Vagina (tissue), 2 donors: ENCODE data around the gene WDR74. TPM values are rescaled to one million over a fixed set of nuclear protein-coding genes. Genes with fewer than 3 reads are reported as not detected.

Experiments used
- DNase-seq, 2 donors: peaks; one replicate each; pipeline ENCODE4 v3.0.0-alpha.2; 2017; ENCODE audit errors: extremely low spot score in 2 of 2
- H3K27ac ChIP-seq: fragments of 200-600 bp; sonication (generic); one replicate; pipeline ENCODE4 v1.5.1; 2019
- H3K27me3 ChIP-seq: fragments of 200-600 bp; sonication (generic); one replicate; pipeline ENCODE4 v1.5.1; 2019
- H3K36me3 ChIP-seq, 2 donors: fragments of 200-600 bp; sonication (generic); one replicate each; pipeline ENCODE4 v1.5.1; 2017 to 2019
- H3K4me1 ChIP-seq: fragments of 200-600 bp; sonication (generic); one replicate; pipeline ENCODE4 v1.5.1; 2019
- H3K4me3 ChIP-seq, 2 donors: fragments of 200-600 bp; sonication (generic); 1 replicate in 1 of 2; 2 replicates in 1 of 2; pipeline ENCODE4 v1.5.1; 2016 to 2019
- H3K9me3 ChIP-seq: fragments of 200-600 bp; sonication (generic); one replicate; pipeline ENCODE4 v1.5.1; 2019
- POLR2A ChIP-seq, 2 donors: fragments of 450-650 bp; IDR thresholded peaks; one replicate each; pipeline ENCODE4 v1.6.1; 2017; ENCODE audit warnings: antibody characterized with exemption in 2 of 2, mild to moderate bottlenecking in 2 of 2, moderate library complexity in 2 of 2
- POLR2AphosphoS5 ChIP-seq, 2 donors: sonication (generic); formaldehyde crosslinking; IDR thresholded peaks; one replicate each; pipeline ENCODE4 v1.9.0; 2017; ENCODE audit warnings: antibody characterized with exemption in 2 of 2, mild to moderate bottlenecking in 2 of 2, low read depth in 1 of 2; ENCODE audit not compliant: insufficient read depth in 1 of 2
- intact Hi-C: fragments of 100-400 bp; cut with DNase I; formaldehyde crosslinking; loops from one replicate; pipeline ENCODE4 v1.15.1; 2023
- total RNA-seq: library from RNA; depleted of rRNA; stranded (reverse); fragments of >200 nt; gene quantifications from one replicate; pipeline ENCODE4 v1.2.3, GENCODE V29; 2016
- TF ChIP-seq, protein P1 (sequence below), 3 experiments: fragments of 450-650 bp in 2 of 3; fragments of 200-600 bp in 1 of 3; sonication (generic) in 1 of 3; IDR thresholded peaks; one replicate each; pipeline ENCODE4 v1.5.1; 2017 to 2019; ENCODE audit warnings: antibody characterized with exemption in 3 of 3, mild to moderate bottlenecking in 2 of 3, moderate library complexity in 2 of 3

The WDR74 gene
- 51.8 TPM for total RNA-seq

DNA sequence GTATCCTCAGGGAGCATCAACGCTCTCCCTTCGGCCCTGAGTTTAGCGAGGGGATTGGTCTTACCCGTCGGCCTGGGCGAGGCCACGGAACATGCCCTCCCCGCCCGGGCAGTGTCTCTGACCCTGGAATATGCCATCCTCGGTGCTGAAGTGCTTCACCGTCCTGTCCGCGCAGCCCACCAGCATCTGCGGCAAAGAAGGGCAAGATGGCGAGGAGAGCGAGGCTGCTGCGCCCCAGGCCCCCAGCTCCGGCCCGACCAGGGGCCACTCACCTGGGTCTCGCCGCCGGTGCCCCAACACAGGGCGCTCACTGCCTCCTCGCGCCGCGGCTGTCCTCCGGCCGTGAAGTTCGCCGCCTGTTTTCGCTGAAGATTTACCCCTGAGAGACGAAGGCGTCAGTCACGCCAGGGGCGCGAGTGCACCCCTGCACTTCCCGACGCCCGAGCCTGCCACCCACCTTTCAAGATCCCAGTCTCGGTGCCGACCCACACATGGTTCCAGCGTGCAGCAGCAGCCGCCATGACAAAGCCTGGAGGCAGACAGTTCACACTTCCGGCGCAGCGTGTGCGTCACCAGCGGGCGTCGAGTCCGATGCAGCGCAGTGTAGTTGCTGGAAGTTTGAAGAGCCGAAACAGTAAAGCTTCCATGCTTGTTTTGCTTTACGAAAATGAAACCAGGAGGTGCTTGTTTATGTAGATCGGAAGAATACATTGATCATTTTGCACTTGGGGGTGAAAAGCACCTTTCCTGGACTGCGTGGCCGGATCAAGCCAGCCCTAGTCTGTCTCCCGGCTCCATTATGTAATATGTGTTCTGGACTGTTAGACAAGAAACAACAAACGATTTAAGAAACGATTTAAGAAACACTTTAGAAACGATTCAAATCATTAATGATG is at the start of gene WDR74:
TSS of gene WDR74 (minus strand) at position 541 of the 896 bp plus-strand sequence. CDS start at position 521, 20 bp downstream.
- no peaks in the 10 kb centered on the region for H3K9me3 ChIP-seq
- intact Hi-C loops, result loop anchor here (5.0 to 10.0 kb wide), 2 partner anchors 37 to 54 kb away; partner anchors contain the start of gene TMEM179B
- DNase-seq, result peak in 1 of 2 donors; percentile 97
- peak within 1 kb of the TSS; percentile 58 to 88 for H3K4me3 ChIP-seq
- H3K4me1 ChIP-seq, result peaks cover 37% of the 10 kb centered on the region
- no peaks in the 10 kb centered on the region for H3K27me3 ChIP-seq
- peak within 1 kb of the TSS; percentile 97 for H3K27ac ChIP-seq
- TF ChIP-seq POLR2AphosphoS5 (IDR thresholded peaks at IDR 0.05; ENCODE audit: insufficient read depth in 1 of 2, low read depth in 1 of 2), result peak; percentile 97 to 98
- TF ChIP-seq, protein P1, sequence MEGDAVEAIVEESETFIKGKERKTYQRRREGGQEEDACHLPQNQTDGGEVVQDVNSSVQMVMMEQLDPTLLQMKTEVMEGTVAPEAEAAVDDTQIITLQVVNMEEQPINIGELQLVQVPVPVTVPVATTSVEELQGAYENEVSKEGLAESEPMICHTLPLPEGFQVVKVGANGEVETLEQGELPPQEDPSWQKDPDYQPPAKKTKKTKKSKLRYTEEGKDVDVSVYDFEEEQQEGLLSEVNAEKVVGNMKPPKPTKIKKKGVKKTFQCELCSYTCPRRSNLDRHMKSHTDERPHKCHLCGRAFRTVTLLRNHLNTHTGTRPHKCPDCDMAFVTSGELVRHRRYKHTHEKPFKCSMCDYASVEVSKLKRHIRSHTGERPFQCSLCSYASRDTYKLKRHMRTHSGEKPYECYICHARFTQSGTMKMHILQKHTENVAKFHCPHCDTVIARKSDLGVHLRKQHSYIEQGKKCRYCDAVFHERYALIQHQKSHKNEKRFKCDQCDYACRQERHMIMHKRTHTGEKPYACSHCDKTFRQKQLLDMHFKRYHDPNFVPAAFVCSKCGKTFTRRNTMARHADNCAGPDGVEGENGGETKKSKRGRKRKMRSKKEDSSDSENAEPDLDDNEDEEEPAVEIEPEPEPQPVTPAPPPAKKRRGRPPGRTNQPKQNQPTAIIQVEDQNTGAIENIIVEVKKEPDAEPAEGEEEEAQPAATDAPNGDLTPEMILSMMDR (IDR thresholded peaks at IDR 0.05), result no peak
- peak in 1 of 2 donors; percentile 94 for TF ChIP-seq POLR2A (IDR thresholded peaks at IDR 0.05)
- H3K36me3 ChIP-seq, result peaks cover 0 to 14% of the 10 kb centered on the region in 2 donors

- Histone ChIP-seq H3K4me1 (peaks cover 48% of the 10 kb centered on the region), H3K27ac (no peak overlapping the region), H3K27me3 (no peaks in the 10 kb centered on the region), H3K4me3 (no peak overlapping the region), H3K9me3 (no peaks in the 10 kb centered on the region), H3K36me3 (peaks cover 5 to 56% of the 10 kb centered on the region in 2 donors)
- no peak for DNase-seq
- TF ChIP-seq, protein P1 (IDR thresholded peaks at IDR 0.05), result no peak
- TF ChIP-seq POLR2A (IDR thresholded peaks at IDR 0.05), result no peak
- intact Hi-C loops, result no loop called here
Observed at GRCh38 chr11:62889126-62889483, 49.7 kb upstream of the WDR74 start.

DNA sequence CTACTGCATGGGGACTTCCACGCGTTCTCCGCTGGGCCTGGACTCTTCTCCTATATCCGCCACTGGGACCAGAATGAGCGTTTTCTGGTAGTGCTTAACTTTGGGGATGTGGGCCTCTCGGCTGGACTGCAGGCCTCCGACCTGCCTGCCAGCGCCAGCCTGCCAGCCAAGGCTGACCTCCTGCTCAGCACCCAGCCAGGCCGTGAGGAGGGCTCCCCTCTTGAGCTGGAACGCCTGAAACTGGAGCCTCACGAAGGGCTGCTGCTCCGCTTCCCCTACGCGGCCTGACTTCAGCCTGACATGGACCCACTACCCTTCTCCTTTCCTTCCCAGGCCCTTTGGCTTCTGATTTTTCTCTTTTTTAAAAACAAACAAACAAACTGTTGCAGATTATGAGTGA is 49.0 kb upstream of the WDR74 start:
- intact Hi-C loops, result no loop called here
- Histone ChIP-seq H3K27ac (no peak overlapping the region), H3K36me3 (peaks cover 5 to 63% of the 10 kb centered on the region in 2 donors), H3K9me3 (no peaks in the 10 kb centered on the region), H3K27me3 (no peaks in the 10 kb centered on the region), H3K4me3 (no peak overlapping the region), H3K4me1 (peaks cover 55% of the 10 kb centered on the region)
- TF ChIP-seq, protein P1 (IDR thresholded peaks at IDR 0.05), result no peak
- TF ChIP-seq POLR2A (IDR thresholded peaks at IDR 0.05) (no peak), POLR2AphosphoS5 (IDR thresholded peaks at IDR 0.05; ENCODE audit: insufficient read depth in 1 of 2, low read depth in 1 of 2) (no peak)
- DNase-seq, result no peak

DNA sequence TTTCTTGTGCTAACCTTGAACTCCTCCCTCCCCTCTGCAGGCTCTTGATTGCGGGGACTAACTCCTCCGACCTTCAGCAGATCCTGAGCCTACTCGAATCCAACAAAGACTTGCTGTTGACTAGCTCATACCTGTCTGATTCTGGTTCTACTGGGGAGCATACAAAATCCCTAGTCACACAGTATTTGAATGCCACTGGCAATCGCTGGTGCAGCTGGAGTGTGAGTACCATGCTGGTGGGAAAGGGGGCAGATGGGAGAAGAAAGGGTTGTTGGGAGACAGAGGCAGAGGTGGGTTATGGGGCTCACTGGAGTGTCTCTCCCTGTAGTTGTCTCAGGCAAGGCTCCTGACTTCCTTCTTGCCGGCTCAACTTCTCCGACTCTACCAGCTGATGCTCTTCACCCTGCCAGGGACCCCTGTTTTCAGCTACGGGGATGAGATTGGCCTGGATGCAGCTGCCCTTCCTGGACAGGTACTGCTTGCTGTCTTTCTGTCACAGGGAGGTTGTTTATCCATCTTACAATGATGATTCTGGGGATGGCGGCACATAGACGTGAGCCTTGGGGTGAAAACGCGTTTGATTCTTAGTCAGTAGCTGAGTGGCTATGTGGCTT is 45.9 kb upstream of the WDR74 start:
- peaks cover 73% of the 10 kb centered on the region for H3K4me1 ChIP-seq
- TF ChIP-seq POLR2A (IDR thresholded peaks at IDR 0.05), result no peak
- no peak for TF ChIP-seq POLR2AphosphoS5 (IDR thresholded peaks at IDR 0.05; ENCODE audit: insufficient read depth in 1 of 2, low read depth in 1 of 2)
- TF ChIP-seq, protein P1 (IDR thresholded peaks at IDR 0.05), result no peak
- no peaks in the 10 kb centered on the region for H3K9me3 ChIP-seq
- H3K36me3 ChIP-seq, result peaks cover 5 to 72% of the 10 kb centered on the region in 2 donors
- intact Hi-C loops, result no loop called here
- H3K27me3 ChIP-seq, result no peaks in the 10 kb centered on the region
- no peak overlapping the region for H3K27ac ChIP-seq
- no peak overlapping the region for H3K4me3 ChIP-seq
- DNase-seq, result no peak
